VCaP (cell line): ENCODE results near the gene ACSM3.
"Not testable (repeated sequence)": the region's sequence is repeated elsewhere in the genome, so short reads cannot be mapped to it uniquely, and the experiment has no call there.

Experiments used
- H3K27ac ChIP-seq: fragments of 450-650 bp; 2 replicates; pipeline ENCODE4 v1.5.1; 2017
- CTCF ChIP-seq: fragments of 450-650 bp; conservative IDR thresholded peaks from 2 replicates; pipeline ENCODE4 v1.5.1; 2017; ENCODE audit warnings: mild to moderate bottlenecking, moderate library complexity

The ACSM3 gene

GRCh38 chr16:20746461-20746860 is 17.4 kb upstream of the ACSM3 start:
- peak overlapping the region; percentile 44 for H3K27ac ChIP-seq
- TF ChIP-seq CTCF: no peak

GRCh38 chr16:20747030-20747816 is 16.6 kb upstream of the ACSM3 start:
- no peak for TF ChIP-seq CTCF
- peak overlapping the region; percentile 44 for H3K27ac ChIP-seq

GRCh38 chr16:20749474-20749873 is 14.3 kb upstream of the ACSM3 start:
- no peak overlapping the region for H3K27ac ChIP-seq
- TF ChIP-seq CTCF: no peak

GRCh38 chr16:20750558-20750957 is 13.3 kb upstream of the ACSM3 start:
- TF ChIP-seq CTCF: no peak
- no peak overlapping the region for H3K27ac ChIP-seq

GRCh38 chr16:20753727-20754126 is 10.1 kb upstream of the ACSM3 start:
- H3K27ac ChIP-seq: no peak overlapping the region

GRCh38 chr16:20755238-20755637 is 8.6 kb upstream of the ACSM3 start:
- TF ChIP-seq CTCF: no peak
- H3K27ac ChIP-seq: no peak overlapping the region

More at GRCh38 chr16:20753727-20754126, 10.1 kb upstream of the ACSM3 start:
- TF ChIP-seq CTCF: no peak

- H3K27ac ChIP-seq: not testable (repeated sequence)
Observed at GRCh38 chr16:20755799-20756198, 8.0 kb upstream of the ACSM3 start.

GRCh38 chr16:20760346-20760745 is 3.5 kb upstream of the ACSM3 start:
- TF ChIP-seq CTCF: no peak
- H3K27ac ChIP-seq: no peak overlapping the region
